Lung (tissue), 12 donors: ENCODE data around the gene SPC24. TPM values are rescaled to one million over a fixed set of nuclear protein-coding genes. Genes with fewer than 3 reads are reported as not detected.
A peak's percentile ranks its signal among the peaks of the same experiment; 100 is the strongest.

Experiments used
- ATAC-seq: fragments of 200-7000 bp; cut with Tn5 transposase; one replicate; pipeline ENCODE4 v1.9.1; 2020; ENCODE audit warnings: moderate number of reproducible peaks; ENCODE audit not compliant: insufficient read depth, low FRiP score
- DNase-seq, 3 donors: peaks; one replicate each; pipeline ENCODE4 v3.0.0-alpha.2; 2013 to 2017
- H3K27ac ChIP-seq, 2 donors: one replicate each; pipeline ENCODE4 v1.5.1; 2013; ENCODE audit warnings: mild to moderate bottlenecking in 2 of 2, moderate library complexity in 2 of 2, control low read depth in 1 of 2, inconsistent platforms in 1 of 2, low read depth in 1 of 2, low read length in 1 of 2
- H3K27me3 ChIP-seq, 3 donors: one replicate each; pipeline ENCODE4 v1.5.1; 2013; ENCODE audit warnings: low read length in 2 of 3; ENCODE audit not compliant: control insufficient read depth in 3 of 3, insufficient read depth in 3 of 3
- H3K36me3 ChIP-seq, 4 donors: one replicate each; pipeline ENCODE4 v1.5.1; 2013; ENCODE audit warnings: low read length in 4 of 4, mild to moderate bottlenecking in 1 of 4, moderate library complexity in 1 of 4; ENCODE audit not compliant: control insufficient read depth in 4 of 4, insufficient read depth in 4 of 4
- H3K4me1 ChIP-seq, 5 donors: one replicate each; pipeline ENCODE4 v1.5.1; 2013; ENCODE audit warnings: low read length in 5 of 5, mild to moderate bottlenecking in 2 of 5, moderate library complexity in 1 of 5; ENCODE audit not compliant: control insufficient read depth in 5 of 5, insufficient read depth in 5 of 5
- H3K4me3 ChIP-seq: one replicate; pipeline ENCODE4 v1.5.1; 2013; ENCODE audit warnings: mild to moderate bottlenecking, control low read depth, moderate library complexity
- H3K9ac ChIP-seq, 2 donors: one replicate each; pipeline ENCODE4 v1.5.1; 2013; ENCODE audit warnings: low read length in 2 of 2, control low read depth in 1 of 2; ENCODE audit not compliant: insufficient read depth in 1 of 2
- H3K9me3 ChIP-seq, 4 donors: one replicate each; pipeline ENCODE4 v1.5.1; 2013; ENCODE audit warnings: low read length in 3 of 4, mild to moderate bottlenecking in 1 of 4, moderate library complexity in 1 of 4; ENCODE audit not compliant: control insufficient read depth in 4 of 4, insufficient read depth in 3 of 4
- CTCF ChIP-seq: IDR thresholded peaks from 2 replicates; pipeline ENCODE4 v1.5.1; 2012; ENCODE audit warnings: mild to moderate bottlenecking; ENCODE audit errors: control extremely low read depth, extremely low read depth
- WGBS, 2 donors: extraction: QIAGEN DNeasy Blood & Tissue Kit; methylation state at CpG; one replicate each; pipeline ENCODE4 v1.1.7; 2013; 5-methylcytosine and 5-hydroxymethylcytosine counted together
- polyA plus RNA-seq, 2 donors: library from polyadenylated mRNA; stranded (reverse); fragments of 200-250 nt; gene quantifications; one replicate each; pipeline ENCODE4 v1.2.1, GENCODE V29; 2013
- total RNA-seq, 2 donors: library from RNA; depleted of rRNA in 1 of 2; stranded (reverse); fragments of >200 nt in 1 of 2; gene quantifications; one replicate each; pipeline ENCODE4 v1.2.1, GENCODE V29; 2014 to 2021
- donor health status: control.
- donor health status: control.
- donor health status: Bipolar disorder and iron deficiency.
- donor health status: healthy.
- donor health status: DM: yes; HTN: yes; CAD: no.

The SPC24 gene
- total and polyA plus RNA-seq, 4 donors = 1.3 to 6.5 (median 3.9) TPM

GRCh38 chr19:11203194-11204075 lies 47.9 kb upstream of the SPC24 start:
- Histone ChIP-seq H3K36me3 (peaks cover 0 to 28% (median 5%) of the 10 kb centered on the region in 4 donors), H3K9me3 (no peaks in the 10 kb centered on the region), H3K27ac (peak overlapping the region; percentile 59 to 90), H3K27me3 (no peaks in the 10 kb centered on the region), H3K4me3 (no peak overlapping the region), H3K9ac (peak overlapping the region in 1 of 2 donors; percentile 80), H3K4me1 (peaks cover 0 to 10% (median 0%) of the 10 kb centered on the region in 5 donors)
- TF ChIP-seq CTCF = peak; percentile 28
- ATAC-seq (peak; percentile 58), DNase-seq (peak; percentile 97 to 98 (median 97))
- 49 to 55% methylated on average over 16 to 17 of the region's 17 CpGs for WGBS, 2 donors

DNA sequence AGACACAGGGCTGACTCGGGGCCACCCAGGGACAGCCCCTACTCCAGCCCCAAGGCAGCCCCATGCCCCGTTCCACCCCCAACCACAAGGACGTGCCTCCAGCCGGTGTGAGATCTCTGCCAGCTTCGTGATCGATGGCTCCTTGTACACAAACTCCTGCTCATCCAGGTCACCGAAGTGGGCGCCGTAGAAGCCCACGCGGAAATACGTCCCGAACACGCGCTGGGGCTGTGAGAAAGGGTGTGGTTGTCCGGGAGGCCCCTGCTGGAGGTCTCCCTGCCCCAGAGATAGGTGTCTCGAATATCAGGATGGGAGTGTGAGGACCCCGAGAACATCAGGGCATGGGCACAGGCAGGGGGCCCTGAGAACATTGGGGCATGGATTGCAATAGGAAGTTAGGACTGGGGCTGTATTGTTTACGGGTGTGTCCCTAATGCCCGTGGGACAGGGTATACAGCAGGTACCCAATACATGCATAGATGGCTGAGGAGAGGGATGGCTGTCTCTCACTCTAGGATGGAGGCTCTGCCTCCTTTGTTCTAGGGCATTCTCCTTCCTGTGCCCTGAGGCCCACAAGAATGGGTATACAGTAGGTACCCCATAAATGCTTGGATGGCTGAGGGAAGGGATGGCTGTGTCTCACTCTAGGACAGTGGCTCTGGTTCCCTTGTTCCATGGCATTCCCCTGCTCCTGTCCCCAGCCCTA lies 47.1 kb upstream of the SPC24 start:
- no peak overlapping the region for H3K4me3 ChIP-seq
- no peak for TF ChIP-seq CTCF
- no peak for DNase-seq
- H3K36me3 ChIP-seq = peaks cover 0 to 25% (median 5%) of the 10 kb centered on the region in 4 donors
- peak overlapping the region in 1 of 2 donors; percentile 80 for H3K9ac ChIP-seq
- no peaks in the 10 kb centered on the region for H3K9me3 ChIP-seq
- H3K4me1 ChIP-seq = peaks cover 0 to 10% (median 0%) of the 10 kb centered on the region in 5 donors
- peak overlapping the region; percentile 59 to 90 for H3K27ac ChIP-seq
- ATAC-seq = no peak
- 82 to 84% methylated on average over 20 of the region's 20 CpGs for WGBS, 2 donors
- H3K27me3 ChIP-seq = no peaks in the 10 kb centered on the region

DNA sequence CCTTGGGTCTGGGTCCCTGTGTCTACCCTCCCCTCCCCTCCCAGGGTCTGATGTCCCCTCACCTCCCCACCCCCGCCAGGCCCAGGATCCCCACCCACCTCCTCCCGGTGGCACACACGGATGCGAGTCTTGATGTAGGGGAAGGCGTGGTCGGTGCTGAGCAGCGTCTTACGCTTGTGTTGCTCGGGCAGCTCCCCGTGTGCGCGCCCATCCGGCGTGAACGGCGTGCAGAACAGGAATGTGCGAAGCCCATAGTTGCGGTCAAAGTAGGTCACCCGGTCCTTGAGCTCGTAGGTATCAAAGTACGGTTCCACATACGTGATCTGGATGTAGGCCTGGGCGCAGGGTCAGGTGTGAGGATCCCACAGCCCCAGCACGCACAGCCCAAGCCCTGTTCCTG lies 46.2 kb upstream of the SPC24 start:
- no peak for ATAC-seq

More for the DNA sequence above, 46.2 kb upstream of the SPC24 start:
- TF ChIP-seq CTCF = no peak
- Histone ChIP-seq H3K9me3 (no peaks in the 10 kb centered on the region), H3K27ac (peak overlapping the region in 1 of 2 donors; percentile 59), H3K4me3 (no peak overlapping the region), H3K4me1 (peaks cover 0 to 10% (median 0%) of the 10 kb centered on the region in 5 donors), H3K9ac (no peak overlapping the region), H3K27me3 (no peaks in the 10 kb centered on the region), H3K36me3 (peaks cover 0 to 22% (median 5%) of the 10 kb centered on the region in 4 donors)
- 94% methylated on average over 24 of the region's 24 CpGs for WGBS, 2 donors
- DNase-seq = no peak
